Neutrophil (primary cell): Measurements from ENCODE around the gene IFIT1.

Experiments used
- H3K27ac ChIP-seq: fragments of 200-600 bp; sonication (generic); 2 replicates; pipeline ENCODE4 v1.5.1; 2016; ENCODE audit warnings: mild to moderate bottlenecking, moderate library complexity
- H3K27me3 ChIP-seq: fragments of 200-600 bp; sonication (generic); 2 replicates; pipeline ENCODE4 v1.6.0; 2016; ENCODE audit warnings: mild to moderate bottlenecking
- H3K36me3 ChIP-seq: fragments of 200-600 bp; sonication (generic); 2 replicates; pipeline ENCODE4 v1.5.1; 2017
- H3K4me1 ChIP-seq, 2 experiments: fragments of 200-600 bp in 1 of 2; sonication (generic) in 1 of 2; 1 replicate in 1 of 2; 2 replicates in 1 of 2; pipeline versions ENCODE4 v1.5.1 to v1.6.1; 2013 to 2016; ENCODE audit warnings: low read depth in 1 of 2, low read length in 1 of 2, mild to moderate bottlenecking in 1 of 2, moderate library complexity in 1 of 2; ENCODE audit not compliant: control insufficient read depth in 1 of 2, insufficient read depth in 1 of 2
- H3K4me3 ChIP-seq, 2 experiments: fragments of 200-600 bp in 1 of 2; sonication (generic) in 1 of 2; 1 replicate in 1 of 2; 2 replicates in 1 of 2; pipeline ENCODE4 v1.5.1; 2013 to 2016; ENCODE audit warnings: low read depth in 1 of 2, low read length in 1 of 2, mild to moderate bottlenecking in 1 of 2, moderate library complexity in 1 of 2
- H3K9me3 ChIP-seq: fragments of 200-600 bp; sonication (generic); 2 replicates; pipeline ENCODE4 v1.5.1; 2016
- CTCF ChIP-seq: fragments of 200-600 bp; sonication (generic); IDR thresholded peaks from 2 replicates; pipeline ENCODE4 v1.5.1; 2016; ENCODE audit warnings: antibody characterized with exemption

The IFIT1 gene

GRCh38 chr10:89360157-89360556 lies 32.3 kb upstream of the IFIT1 start:
- Histone ChIP-seq H3K4me3 (no peak overlapping the region), H3K27me3 (no peaks in the 10 kb centered on the region), H3K36me3 (no peaks in the 10 kb centered on the region), H3K9me3 (no peaks in the 10 kb centered on the region), H3K27ac (no peak overlapping the region), H3K4me1 (no peaks in the 10 kb centered on the region)
- no peak for TF ChIP-seq CTCF

GRCh38 chr10:89362929-89363328 lies 29.5 kb upstream of the IFIT1 start:
- TF ChIP-seq CTCF, result no peak
- Histone ChIP-seq H3K4me3 (no peak overlapping the region), H3K27ac (no peak overlapping the region), H3K36me3 (no peaks in the 10 kb centered on the region), H3K9me3 (no peaks in the 10 kb centered on the region), H3K27me3 (no peaks in the 10 kb centered on the region), H3K4me1 (no peaks in the 10 kb centered on the region)

GRCh38 chr10:89363729-89364442 lies 28.5 kb upstream of the IFIT1 start:
- TF ChIP-seq CTCF, result no peak
- H3K4me1 ChIP-seq, result no peaks in the 10 kb centered on the region
- no peaks in the 10 kb centered on the region for H3K27me3 ChIP-seq
- H3K36me3 ChIP-seq, result no peaks in the 10 kb centered on the region
- H3K4me3 ChIP-seq, result no peak overlapping the region
- no peak overlapping the region for H3K27ac ChIP-seq
- H3K9me3 ChIP-seq, result no peaks in the 10 kb centered on the region

- TF ChIP-seq CTCF, result no peak
- no peaks in the 10 kb centered on the region for H3K27me3 ChIP-seq
- no peak overlapping the region for H3K27ac ChIP-seq
Measured at GRCh38 chr10:89364531-89364930, 27.9 kb upstream of the IFIT1 start.

GRCh38 chr10:89367529-89367928 lies 24.9 kb upstream of the IFIT1 start:
- H3K27ac ChIP-seq, result no peak overlapping the region
- TF ChIP-seq CTCF, result no peak
- H3K36me3 ChIP-seq, result no peaks in the 10 kb centered on the region
- H3K4me3 ChIP-seq, result no peak overlapping the region
- H3K9me3 ChIP-seq, result no peaks in the 10 kb centered on the region
- no peaks in the 10 kb centered on the region for H3K27me3 ChIP-seq
- H3K4me1 ChIP-seq, result no peaks in the 10 kb centered on the region

More at GRCh38 chr10:89364531-89364930, 27.9 kb upstream of the IFIT1 start:
- H3K36me3 ChIP-seq, result no peaks in the 10 kb centered on the region
- H3K4me3 ChIP-seq, result no peak overlapping the region
- H3K4me1 ChIP-seq, result no peaks in the 10 kb centered on the region
- no peaks in the 10 kb centered on the region for H3K9me3 ChIP-seq
